Upper lobe of left lung (tissue), 6 donors: ENCODE measurements around the gene ITGB7. TPM values are rescaled to one million over a fixed set of nuclear protein-coding genes. Genes with fewer than 3 reads are reported as not detected.
A peak's percentile ranks its signal among the peaks of the same experiment; 100 is the strongest.
"Not testable (repeated sequence)": the region's sequence is repeated elsewhere in the genome, so short reads cannot be mapped to it uniquely, and the experiment has no call there.

Experiments
- ATAC-seq, 2 donors: fragments of 200-7000 bp; cut with Tn5 transposase; one replicate each; pipeline ENCODE4 v1.9.1; 2022; ENCODE audit warnings: mild to moderate bottlenecking in 2 of 2, moderate library complexity in 2 of 2; ENCODE audit not compliant: low FRiP score in 2 of 2
- DNase-seq, 2 donors: peaks; one replicate each; pipeline ENCODE4 v3.0.0-alpha.2; 2019 to 2020
- H3K27ac ChIP-seq, 4 donors: fragments of 200-600 bp; sonication (generic); one replicate each; pipeline ENCODE4 v1.5.1; 2016 to 2019
- H3K27me3 ChIP-seq, 4 donors: fragments of 200-600 bp; sonication (generic); one replicate each; pipeline ENCODE4 v1.5.1; 2017 to 2019
- H3K36me3 ChIP-seq, 4 donors: fragments of 200-600 bp; sonication (generic); one replicate each; pipeline ENCODE4 v1.5.1; 2016 to 2019
- H3K4me1 ChIP-seq, 4 donors: fragments of 200-600 bp; sonication (generic); one replicate each; pipeline ENCODE4 v1.5.1; 2018 to 2019
- H3K4me3 ChIP-seq, 4 donors: fragments of 200-600 bp; sonication (generic); one replicate each; pipeline ENCODE4 v1.5.1; 2017 to 2019; ENCODE audit warnings: mild to moderate bottlenecking in 2 of 4, moderate library complexity in 1 of 4
- H3K9me3 ChIP-seq, 4 donors: fragments of 200-600 bp; sonication (generic); one replicate each; pipeline ENCODE4 v1.5.1; 2018 to 2019
- EP300 ChIP-seq, 4 donors: sonication (generic); formaldehyde crosslinking; IDR thresholded peaks; one replicate each; pipeline ENCODE4 v1.5.1; 2017; ENCODE audit warnings: antibody characterized with exemption in 4 of 4, control low read depth in 2 of 4
- POLR2A ChIP-seq, 4 donors: fragments of 450-650 bp; IDR thresholded peaks; one replicate each; pipeline ENCODE4 v1.5.1; 2016 to 2017; ENCODE audit warnings: antibody characterized with exemption in 4 of 4, mild to moderate bottlenecking in 2 of 4
- POLR2AphosphoS5 ChIP-seq, 2 donors: sonication (generic); formaldehyde crosslinking; IDR thresholded peaks; one replicate each; pipeline ENCODE4 v1.5.1; 2017; ENCODE audit warnings: antibody characterized with exemption in 2 of 2
- WGBS, 2 donors: methylation state at CpG; one replicate each; pipeline ENCODE4 v1.1.5; 2017 to 2018; 5-methylcytosine and 5-hydroxymethylcytosine counted together
- total RNA-seq, 6 donors: library from RNA; depleted of rRNA in 4 of 6; stranded (reverse); fragments of >200 nt in 4 of 6; gene quantifications; one replicate each; pipeline versions ENCODE4 v1.1.0 to v1.2.1, GENCODE V29; 2016 to 2021
- TF ChIP-seq, protein P1 (sequence below), 6 experiments: fragments of 450-650 bp in 4 of 6; fragments of 200-600 bp in 2 of 6; sonication (generic) in 2 of 6; IDR thresholded peaks; one replicate each; pipeline ENCODE4 v1.5.1; 2016 to 2019; ENCODE audit warnings: antibody characterized with exemption in 6 of 6
- donor health status: DM: no; HTN: no; CAD: no; lungs with moderate emphysema.
- donor health status: DM: no; HTN: yes; CAD: no; lungs with severe emphysema.

ITGB7 gene
- total RNA-seq, 6 donors from 2014 or later, result 3.1 to 12.9 (median 4.7) TPM

DNA sequence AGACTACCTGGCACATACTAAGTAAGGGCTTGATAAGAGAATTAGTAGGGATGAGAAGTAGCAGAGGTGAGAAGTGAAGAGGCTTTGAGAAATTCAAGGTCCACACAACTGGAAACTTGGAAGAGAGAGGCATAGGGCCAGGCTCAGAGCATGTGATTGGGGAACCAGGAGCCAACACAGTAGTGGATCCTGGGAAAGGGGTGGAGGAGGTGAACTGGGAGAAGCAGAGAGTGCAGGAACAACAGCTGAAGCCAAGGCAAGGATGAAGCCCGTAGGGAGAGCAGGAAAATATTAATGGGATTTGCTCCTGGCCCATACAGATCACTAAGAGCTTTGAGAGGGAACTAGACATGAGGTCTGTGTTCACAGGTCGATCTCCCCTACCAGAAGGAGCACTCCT lies 1.4 kb upstream of the ITGB7 start:
- TF ChIP-seq, protein P1, sequence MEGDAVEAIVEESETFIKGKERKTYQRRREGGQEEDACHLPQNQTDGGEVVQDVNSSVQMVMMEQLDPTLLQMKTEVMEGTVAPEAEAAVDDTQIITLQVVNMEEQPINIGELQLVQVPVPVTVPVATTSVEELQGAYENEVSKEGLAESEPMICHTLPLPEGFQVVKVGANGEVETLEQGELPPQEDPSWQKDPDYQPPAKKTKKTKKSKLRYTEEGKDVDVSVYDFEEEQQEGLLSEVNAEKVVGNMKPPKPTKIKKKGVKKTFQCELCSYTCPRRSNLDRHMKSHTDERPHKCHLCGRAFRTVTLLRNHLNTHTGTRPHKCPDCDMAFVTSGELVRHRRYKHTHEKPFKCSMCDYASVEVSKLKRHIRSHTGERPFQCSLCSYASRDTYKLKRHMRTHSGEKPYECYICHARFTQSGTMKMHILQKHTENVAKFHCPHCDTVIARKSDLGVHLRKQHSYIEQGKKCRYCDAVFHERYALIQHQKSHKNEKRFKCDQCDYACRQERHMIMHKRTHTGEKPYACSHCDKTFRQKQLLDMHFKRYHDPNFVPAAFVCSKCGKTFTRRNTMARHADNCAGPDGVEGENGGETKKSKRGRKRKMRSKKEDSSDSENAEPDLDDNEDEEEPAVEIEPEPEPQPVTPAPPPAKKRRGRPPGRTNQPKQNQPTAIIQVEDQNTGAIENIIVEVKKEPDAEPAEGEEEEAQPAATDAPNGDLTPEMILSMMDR (IDR thresholded peaks at IDR 0.05), result no peak
- TF ChIP-seq POLR2A (IDR thresholded peaks at IDR 0.05), result no peak
- no peak for TF ChIP-seq EP300 (IDR thresholded peaks at IDR 0.05)
- no peak for TF ChIP-seq POLR2AphosphoS5 (IDR thresholded peaks at IDR 0.05)
- Histone ChIP-seq H3K36me3 (peaks cover 0 to 31% (median 25%) of the 10 kb centered on the region in 4 donors), H3K9me3 (no peaks in the 10 kb centered on the region), H3K4me3 (no peak overlapping the region), H3K4me1 (peaks cover 12 to 35% (median 21%) of the 10 kb centered on the region in 4 donors), H3K27ac (peak overlapping the region in 2 of 4 donors; percentile 65 to 72), H3K27me3 (no peaks in the 10 kb centered on the region)
- WGBS, 2 donors, result 58 to 61% methylated on average over 2 of the region's 2 CpGs
- no peak for ATAC-seq
- no peak for DNase-seq

DNA sequence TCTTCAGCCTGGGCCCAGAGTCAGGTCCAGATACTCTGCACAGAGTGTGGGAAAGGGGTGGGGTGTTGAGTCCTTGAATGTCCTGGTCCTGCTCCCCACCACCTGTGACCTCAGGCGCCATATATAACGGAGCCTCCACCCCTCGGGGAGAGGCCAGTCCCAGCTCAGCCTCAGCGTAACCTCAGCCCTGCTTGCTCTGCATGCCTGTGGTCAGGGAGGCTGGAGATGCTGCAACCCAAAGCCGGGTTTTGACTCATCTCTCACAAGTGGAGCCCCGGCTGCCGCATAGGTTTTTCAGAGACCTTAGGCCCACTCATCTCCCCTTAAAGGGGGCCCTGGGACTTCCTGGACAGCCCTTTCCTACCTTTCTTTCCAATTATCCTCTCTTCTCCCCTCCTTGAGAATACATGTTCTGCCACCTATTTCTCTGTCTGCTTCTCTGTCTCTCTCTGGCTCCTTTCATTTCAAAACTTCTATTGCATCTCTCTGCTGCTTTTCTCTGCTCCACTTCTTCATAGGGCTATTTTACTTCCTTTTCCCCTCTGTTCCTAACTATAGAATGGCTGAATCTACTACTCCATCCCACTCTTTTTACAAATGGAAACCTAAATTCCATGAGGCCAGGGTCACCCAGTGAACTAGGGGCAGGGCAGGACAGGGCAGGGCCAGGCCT lies 1.2 kb downstream of the ITGB7 start:
- peak; percentile 61 to 90 for ATAC-seq
- H3K27ac ChIP-seq, result peak overlapping the region in 2 of 4 donors; percentile 23 to 30
- peak in 1 of 2 donors; percentile 60 for DNase-seq

DNA sequence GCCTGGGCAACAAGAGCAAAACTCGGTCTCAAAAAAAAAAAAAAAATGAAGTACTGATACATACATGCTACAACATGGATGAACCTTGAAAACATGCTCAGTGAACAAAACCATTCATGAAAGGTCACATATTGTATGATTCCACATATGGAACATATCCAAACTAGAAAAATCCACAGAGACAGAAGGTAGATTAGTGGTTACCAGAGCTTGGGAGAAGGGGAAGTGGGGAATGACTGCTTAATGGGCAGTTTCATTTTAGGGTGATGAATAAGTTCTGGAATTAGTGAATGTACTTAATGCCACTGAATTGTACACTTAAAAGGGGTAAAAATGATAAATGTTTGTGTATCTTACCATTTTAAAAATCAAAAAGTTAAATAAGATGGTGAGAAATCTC lies 2.7 kb downstream of the ITGB7 start:
- Histone ChIP-seq H3K9me3 (no peaks in the 10 kb centered on the region), H3K27ac (no peak overlapping the region), H3K36me3 (no peaks in the 10 kb centered on the region), H3K27me3 (no peaks in the 10 kb centered on the region), H3K4me3 (no peak overlapping the region), H3K4me1 (peaks cover 12 to 23% (median 17%) of the 10 kb centered on the region in 4 donors)
- no peak for DNase-seq
- no peak for TF ChIP-seq EP300 (IDR thresholded peaks at IDR 0.05)
- TF ChIP-seq, protein P1 (IDR thresholded peaks at IDR 0.05), result no peak
- TF ChIP-seq POLR2AphosphoS5 (IDR thresholded peaks at IDR 0.05), result no peak
- TF ChIP-seq POLR2A (IDR thresholded peaks at IDR 0.05), result no peak
- ATAC-seq, result no peak
- 97 to 100% methylated on average over 1 of the region's 1 CpG for WGBS, 2 donors

More for the DNA sequence above, 1.2 kb downstream of the ITGB7 start:
- peaks cover 12 to 28% (median 17%) of the 10 kb centered on the region in 4 donors for H3K4me1 ChIP-seq
- H3K36me3 ChIP-seq, result peaks cover 0 to 9% (median 3%) of the 10 kb centered on the region in 4 donors
- H3K27me3 ChIP-seq, result no peaks in the 10 kb centered on the region
- H3K9me3 ChIP-seq, result no peaks in the 10 kb centered on the region
- no peak overlapping the region for H3K4me3 ChIP-seq
- TF ChIP-seq POLR2A (IDR thresholded peaks at IDR 0.05), result no peak
- TF ChIP-seq POLR2AphosphoS5 (IDR thresholded peaks at IDR 0.05), result no peak
- TF ChIP-seq EP300 (IDR thresholded peaks at IDR 0.05), result no peak
- TF ChIP-seq, protein P1 (IDR thresholded peaks at IDR 0.05), result no peak
- WGBS, 2 donors, result 70 to 75% methylated on average over 7 of the region's 7 CpGs

DNA sequence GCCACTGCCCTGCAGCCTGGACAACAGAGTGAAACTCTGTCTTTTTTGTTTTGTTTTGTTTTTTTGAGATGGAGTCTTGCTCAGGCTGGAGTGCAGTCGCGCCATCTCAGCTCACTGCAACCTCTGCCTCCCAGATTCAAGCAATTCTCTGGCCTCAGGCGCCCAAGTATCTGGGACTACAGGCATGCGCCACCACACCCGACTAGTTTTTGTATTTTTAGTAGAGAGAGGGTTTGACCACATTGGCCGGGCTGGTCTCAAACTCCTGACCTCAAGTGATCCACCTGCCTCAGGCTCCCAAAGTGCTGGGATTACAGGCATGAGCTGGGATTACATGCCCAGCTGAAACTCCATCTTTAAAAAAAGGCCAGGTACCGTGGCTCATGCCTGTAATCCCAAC lies 4.7 kb downstream of the ITGB7 start:
- H3K4me1 ChIP-seq, result peaks cover 12 to 16% (median 15%) of the 10 kb centered on the region in 4 donors
- not testable (repeated sequence) for H3K36me3 ChIP-seq, H3K9me3 ChIP-seq, DNase-seq, H3K27ac ChIP-seq, H3K4me3 ChIP-seq, H3K27me3 ChIP-seq, ATAC-seq
- 91 to 92% methylated on average over 7 of the region's 7 CpGs for WGBS, 2 donors

DNA sequence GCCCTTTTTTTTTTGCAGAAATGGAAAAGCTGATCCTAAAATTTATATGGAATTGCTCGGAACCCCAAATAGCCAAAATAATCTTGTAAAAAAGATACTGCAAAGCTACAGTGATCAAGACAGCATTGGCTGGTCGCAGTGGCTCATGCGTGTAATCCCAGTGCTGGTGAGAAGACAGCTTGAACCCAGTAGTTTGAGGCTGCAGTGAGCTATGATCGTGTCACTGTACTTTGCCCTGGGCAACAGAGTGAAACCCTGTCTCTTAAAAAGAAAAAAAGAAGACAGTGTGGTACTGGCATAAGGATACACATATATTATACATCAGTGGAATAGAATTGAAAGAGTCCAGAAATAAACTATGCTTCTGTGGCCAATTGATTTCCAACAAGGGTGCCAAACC lies 5.4 kb downstream of the ITGB7 start:
- ATAC-seq, result no peak
- TF ChIP-seq EP300 (IDR thresholded peaks at IDR 0.05) (no peak), POLR2A (IDR thresholded peaks at IDR 0.05) (no peak), POLR2AphosphoS5 (IDR thresholded peaks at IDR 0.05) (no peak)
- TF ChIP-seq, protein P1 (IDR thresholded peaks at IDR 0.05), result no peak
- DNase-seq, result no peak

More for the DNA sequence above, 5.4 kb downstream of the ITGB7 start:
- Histone ChIP-seq H3K36me3 (no peaks in the 10 kb centered on the region), H3K27ac (no peak overlapping the region), H3K9me3 (no peaks in the 10 kb centered on the region), H3K27me3 (no peaks in the 10 kb centered on the region), H3K4me3 (no peak overlapping the region), H3K4me1 (peaks cover 12 to 18% (median 15%) of the 10 kb centered on the region in 4 donors)
- WGBS, 2 donors, result 90 to 95% methylated on average over 4 of the region's 4 CpGs
